Measurements from ENCODE around the gene LRRN4CL.
"Not testable (repeated sequence)": the region's sequence is repeated elsewhere in the genome, so short reads cannot be mapped to it uniquely, and the experiment has no call there.

The LRRN4CL gene

DNA sequence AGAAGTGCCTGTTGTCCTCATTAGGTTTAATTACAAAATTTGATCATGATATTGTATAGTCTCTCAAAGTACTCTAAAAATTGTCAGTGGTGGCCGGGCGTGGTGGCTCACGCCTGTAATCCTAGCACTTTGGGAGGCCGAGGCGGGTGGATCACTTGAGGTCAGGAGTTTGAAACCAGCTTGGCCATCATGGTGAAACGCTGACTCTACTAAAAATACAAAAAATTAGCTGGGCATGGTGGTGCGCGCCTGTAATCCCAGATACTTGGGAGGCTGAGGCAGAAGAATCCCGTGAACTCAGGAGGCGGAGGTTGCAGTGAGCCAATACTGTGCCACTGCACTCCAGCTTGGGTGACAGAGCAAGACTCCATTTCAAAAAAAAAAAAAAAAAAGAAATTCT lies 13.9 kb downstream of the LRRN4CL start:
- not testable (repeated sequence) for DNase-seq

DNA sequence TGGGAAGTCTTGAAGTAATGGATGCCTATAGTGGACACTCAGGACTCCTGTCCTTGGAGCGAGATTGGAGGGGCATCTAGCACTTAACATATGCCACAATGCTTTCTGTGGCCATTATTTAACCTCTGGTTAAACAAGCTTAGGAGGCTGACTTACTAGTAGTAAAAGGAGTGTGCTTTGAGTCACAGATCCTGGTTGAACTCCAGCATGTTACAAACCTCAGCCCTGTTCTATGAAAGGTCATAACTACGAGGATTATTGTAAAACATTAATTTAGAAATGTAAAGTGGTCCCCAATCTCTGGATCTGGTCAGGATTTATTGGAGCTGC lies 16.2 kb downstream of the LRRN4CL start:
- no peak for DNase-seq

GRCh38 chr11:62671608-62672389 lies 17.5 kb downstream of the LRRN4CL start, which contains the start of the genes LBHD1 and UQCC3:
Gene LBHD1, minus strand, starts transcription at chr11:62672267. Its CDS starts 2,236 bp downstream, at chr11:62670031.
Gene UQCC3, plus strand, starts transcription at chr11:62671673. Its CDS starts 73 bp downstream, at chr11:62671746.
- peak; percentile 74 for DNase-seq

DNA sequence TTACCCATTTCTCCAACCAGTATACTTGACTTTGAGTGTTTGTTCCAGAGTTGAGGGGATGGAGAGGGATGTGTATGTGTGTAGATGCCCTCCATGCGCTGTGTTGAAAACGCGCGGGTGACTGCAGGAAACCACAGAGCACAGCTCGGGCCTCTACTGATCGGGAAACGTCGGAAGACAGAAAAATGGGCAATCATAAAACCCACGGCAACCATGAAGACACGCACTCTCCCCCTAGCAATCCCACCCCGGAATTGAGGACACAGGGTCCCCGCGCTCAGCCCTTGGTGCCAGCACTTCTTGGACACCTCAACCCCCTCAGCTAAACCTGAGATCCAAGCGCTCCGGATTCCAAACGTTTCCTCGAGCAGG lies 18.1 kb downstream of the LRRN4CL start:
- DNase-seq, result no peak

GRCh38 chr11:62669420-62670161 lies 19.7 kb downstream of the LRRN4CL start:
- DNase-seq, result no peak

DNA sequence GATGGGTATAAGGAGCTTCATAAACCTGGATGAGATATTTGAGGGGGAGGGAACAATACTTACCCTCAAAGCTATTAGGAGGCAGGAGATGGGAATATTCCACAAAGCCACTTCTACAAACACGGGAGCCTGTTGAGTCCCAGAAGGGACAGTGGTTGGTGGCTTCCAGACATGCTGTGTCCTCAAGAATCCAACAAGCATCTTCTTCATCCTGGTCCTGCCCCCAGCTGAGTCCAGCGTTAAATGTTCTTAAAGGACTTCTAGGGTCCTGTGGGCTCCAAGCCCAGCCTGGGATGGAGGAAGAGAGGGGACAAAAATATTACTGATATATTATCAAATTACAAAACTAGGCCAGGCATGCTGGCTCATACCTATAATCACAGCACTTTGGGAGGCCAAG lies 21.9 kb downstream of the LRRN4CL start:
- no peak for DNase-seq

GRCh38 chr11:62666259-62666926 lies 22.9 kb downstream of the LRRN4CL start:
- no peak for DNase-seq

DNA sequence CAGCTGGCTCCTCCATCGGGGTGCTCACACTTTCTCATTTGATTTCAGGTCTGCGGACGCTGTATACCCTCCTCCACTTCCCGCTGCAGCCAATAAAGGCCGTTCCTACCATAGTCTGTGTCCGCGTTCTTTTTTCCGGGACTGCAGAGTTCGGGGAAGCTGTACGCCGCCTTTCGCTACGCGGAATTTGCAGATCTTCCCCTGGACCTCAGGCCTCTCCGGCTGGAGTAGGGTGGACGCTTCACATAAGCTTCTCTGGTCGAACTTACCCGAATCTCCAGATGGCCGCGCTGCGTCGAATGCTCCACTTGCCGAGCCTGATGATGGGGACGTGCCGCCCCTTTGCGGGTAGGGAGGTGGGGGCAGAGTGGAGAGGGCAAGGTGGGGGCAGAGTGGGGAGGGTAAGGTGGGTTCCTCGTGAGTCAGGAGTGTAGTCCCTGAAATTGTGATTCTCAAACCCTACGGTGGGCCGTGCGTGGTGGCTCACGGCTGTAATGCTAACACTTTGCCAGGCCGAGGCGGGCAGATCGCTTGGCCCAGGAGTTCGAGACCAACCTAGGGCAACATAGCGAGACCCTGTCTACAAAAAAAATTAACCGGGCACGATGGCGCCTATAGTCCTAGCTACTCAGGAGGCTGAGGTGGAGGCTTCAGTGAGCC lies 23.6 kb downstream of the LRRN4CL start:
- peak; percentile 55 for DNase-seq

GRCh38 chr11:62665075-62665598 lies 24.2 kb downstream of the LRRN4CL start, which contains the start of the genes C11orf98 and CSKMT:
Gene C11orf98, minus strand, starts transcription at chr11:62665210. Its CDS starts 41 bp downstream, at chr11:62665169.
Gene CSKMT, plus strand, starts transcription at chr11:62665312. Its CDS starts 568 bp downstream, at chr11:62665880.
- peak; percentile 88 for DNase-seq

GRCh38 chr11:62664405-62665074 lies 24.8 kb downstream of the LRRN4CL start:
- DNase-seq, result peak; percentile 53

DNA sequence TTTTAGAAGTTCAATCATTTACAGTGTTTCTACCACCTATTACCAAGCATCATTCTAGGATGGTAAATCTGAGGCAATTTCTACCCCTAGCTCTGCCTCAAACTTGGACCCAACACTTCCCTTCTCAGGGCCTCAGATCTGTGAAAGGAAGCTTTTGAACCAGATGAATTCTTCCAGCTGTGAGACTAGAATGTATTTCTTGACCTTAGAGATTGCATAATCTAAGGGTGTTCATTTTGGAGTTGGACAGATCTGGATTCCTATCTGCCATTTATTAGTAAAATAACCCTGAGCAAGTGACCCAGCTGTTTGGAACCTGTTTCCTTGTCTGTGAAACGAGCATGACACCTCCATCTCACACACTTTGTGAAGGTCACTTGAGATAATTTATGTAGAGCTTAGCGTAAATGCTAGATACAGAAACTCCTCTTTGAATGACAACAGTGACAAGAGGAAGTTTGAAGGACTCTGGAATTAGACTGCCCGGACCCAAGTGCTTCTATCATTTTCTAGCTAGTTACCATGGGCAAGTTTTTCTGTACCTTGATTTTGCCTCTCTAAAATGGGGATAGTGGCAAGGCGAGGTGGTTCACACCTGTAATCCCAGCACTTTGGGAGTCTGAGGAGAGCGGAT lies 32.4 kb downstream of the LRRN4CL start:
- no peak for DNase-seq

DNA sequence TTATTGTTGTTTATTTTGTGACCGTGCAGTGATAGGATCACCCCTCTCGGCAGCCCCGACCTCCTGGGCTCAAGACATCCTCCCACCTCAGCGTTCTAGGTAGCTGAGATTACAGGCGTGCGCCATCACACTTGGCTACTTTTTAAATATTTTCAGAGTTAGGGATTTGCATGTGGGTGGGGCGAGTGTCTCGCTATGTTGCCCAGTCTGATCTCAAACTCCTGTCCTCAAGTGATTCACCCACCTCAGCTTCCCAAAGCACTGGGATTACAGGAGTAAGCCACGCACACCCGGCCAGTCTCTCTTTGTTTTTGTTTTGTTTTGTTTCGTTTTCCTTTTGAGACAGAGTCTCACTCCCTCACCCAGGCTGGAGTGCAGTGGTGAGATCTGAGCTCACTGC lies 35.0 kb downstream of the LRRN4CL start:
- no peak for DNase-seq

DNA sequence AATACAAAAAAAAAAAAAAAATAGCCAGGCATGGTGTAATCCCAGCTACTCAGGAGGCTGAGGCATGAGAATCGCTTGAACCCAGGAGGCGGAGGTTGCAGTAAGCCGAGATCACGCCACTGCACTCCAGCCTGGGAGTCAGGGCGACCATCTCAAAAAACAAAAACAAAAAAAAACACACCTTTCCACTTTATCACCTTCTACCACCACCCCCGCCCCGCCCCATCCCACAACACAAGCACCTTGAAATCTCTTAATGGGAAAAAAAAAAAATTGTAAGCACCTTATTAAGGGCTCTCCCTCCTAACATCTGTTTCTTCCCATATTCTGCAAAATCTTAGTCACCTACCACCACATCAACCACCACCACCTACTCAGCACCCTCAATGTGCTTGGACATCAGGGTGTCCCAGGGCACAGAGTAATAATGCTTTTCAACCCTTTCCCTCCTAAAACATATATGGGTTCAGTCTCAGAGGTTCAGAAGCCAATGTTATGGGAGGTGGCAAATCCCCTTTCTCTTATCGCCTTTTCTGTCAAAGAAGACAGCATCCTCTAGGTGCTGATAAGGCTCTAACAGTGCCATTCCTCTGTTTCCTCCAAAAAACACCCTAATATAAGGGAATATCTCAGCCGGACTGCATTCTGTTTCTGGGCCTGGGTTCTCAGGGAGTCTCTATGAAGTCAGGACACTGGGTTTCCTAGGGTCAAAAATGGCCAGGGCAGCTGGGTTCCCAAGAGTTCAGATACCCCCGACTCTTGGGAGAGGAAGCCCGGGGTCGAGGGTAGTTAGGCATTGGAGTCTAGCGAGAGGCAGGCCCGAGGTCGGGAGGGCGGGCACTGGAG lies 36.9 kb downstream of the LRRN4CL start:
- no peak for DNase-seq

DNA sequence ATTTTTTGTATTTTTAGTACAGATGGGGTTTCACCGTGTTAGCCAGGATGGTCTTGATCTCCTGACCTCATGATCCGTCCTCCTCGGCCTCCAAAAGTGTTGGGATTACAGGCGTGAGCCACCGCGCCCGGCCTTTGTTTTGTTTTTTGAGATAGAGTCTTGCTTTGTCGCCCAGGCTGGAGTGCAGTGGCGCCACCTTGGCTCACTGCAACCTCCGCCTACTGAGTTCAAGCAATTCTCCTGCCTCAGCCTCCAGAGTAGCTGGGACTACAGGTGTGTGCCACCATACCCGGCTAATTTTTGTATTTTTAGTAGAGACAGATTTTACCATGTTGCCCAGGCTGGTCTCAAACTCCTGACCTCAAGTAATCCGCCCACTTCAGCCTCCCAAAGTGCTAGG lies 39.0 kb downstream of the LRRN4CL start:
- not testable (repeated sequence) for DNase-seq

DNA sequence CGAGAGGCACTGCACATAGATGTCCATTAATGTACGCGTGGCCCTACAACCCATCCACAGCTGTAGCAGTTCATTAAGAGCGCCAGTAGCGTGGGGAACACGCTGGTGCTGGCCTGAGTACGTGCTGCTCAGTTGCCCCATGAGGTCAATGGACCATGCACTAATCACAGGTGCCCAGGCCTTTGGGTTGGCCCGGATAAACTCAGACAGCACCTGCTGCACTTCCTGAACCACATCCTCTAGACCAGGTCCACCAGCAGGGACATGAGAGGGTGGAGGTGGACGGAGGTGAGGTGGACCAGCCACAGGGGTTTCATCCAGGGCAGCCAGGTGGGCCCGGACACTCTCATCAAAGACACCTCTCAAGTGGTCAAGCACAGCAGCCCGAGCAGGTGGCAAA lies 39.8 kb downstream of the LRRN4CL start:
- no peak for DNase-seq

DNA sequence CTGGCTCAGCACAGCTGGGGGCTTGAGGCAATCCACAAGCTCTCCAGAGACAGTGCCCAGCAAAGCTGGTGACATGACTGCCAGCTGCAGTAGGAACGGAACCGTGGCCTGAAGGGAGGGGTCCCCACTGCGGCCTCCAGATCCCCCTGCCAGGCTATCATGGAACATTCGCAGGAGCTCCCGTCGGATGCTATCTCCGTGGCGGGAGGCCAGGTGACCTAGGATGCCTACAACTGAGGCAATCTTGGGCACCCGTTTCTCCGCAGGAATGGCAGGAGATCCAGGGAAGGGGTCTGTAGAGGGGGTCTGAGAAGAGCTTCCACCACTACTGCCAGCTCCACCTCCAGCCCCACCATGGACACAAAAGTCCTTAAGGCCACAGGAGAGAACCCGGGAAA lies 40.4 kb downstream of the LRRN4CL start:
- no peak for DNase-seq

- DNase-seq, result no peak
Measured at GRCh38 chr11:62648185-62648966, 41.0 kb downstream of the LRRN4CL start.

DNA sequence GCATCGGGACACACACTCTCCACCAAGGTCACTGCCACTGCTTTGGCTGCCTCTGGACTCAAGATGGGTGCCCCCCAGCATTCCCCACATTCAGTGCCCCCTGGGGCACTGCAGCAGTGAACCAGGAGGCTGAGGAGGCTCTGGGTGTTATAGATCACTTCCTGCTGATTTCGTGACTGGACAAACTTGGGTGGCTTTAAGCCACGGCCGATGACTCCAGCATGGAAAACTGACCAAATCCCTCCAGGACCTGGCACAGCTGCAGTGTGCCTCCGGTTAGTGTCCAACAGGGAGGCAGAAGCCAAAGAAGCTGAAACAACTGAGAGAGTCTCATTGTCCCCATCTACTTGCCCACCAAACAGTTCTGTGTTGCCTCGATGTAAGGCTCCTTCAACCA lies 41.7 kb downstream of the LRRN4CL start:
- no peak for DNase-seq

GRCh38 chr11:62646825-62647608 lies 42.3 kb downstream of the LRRN4CL start:
- no peak for DNase-seq
